ENCODE data around the gene SPHKAP.
"Not testable (repeated sequence)": the region's sequence is repeated elsewhere in the genome, so short reads cannot be mapped to it uniquely, and the experiment has no call there.

SPHKAP gene

GRCh38 chr2:228181098-228182019 lies at the start of gene SPHKAP:
TSS of gene SPHKAP (minus strand) at chr2:228181687. CDS start at chr2:228181598, 89 bp downstream.
- DNase-seq: no peak

GRCh38 chr2:228227466-228227865 lies 46.0 kb upstream of the SPHKAP start:
- DNase-seq: no peak

- DNase-seq: no peak
These were observed 42.9 kb upstream of the SPHKAP start for GRCh38 chr2:228224410-228224809.

- not testable (repeated sequence) for DNase-seq
These were observed 37.1 kb upstream of the SPHKAP start for GRCh38 chr2:228218593-228218992.

- no peak for DNase-seq
These were observed 16.0 kb upstream of the SPHKAP start for GRCh38 chr2:228197504-228197903.

- DNase-seq: no peak
These were observed 1.0 kb downstream of the SPHKAP start for GRCh38 chr2:228180181-228181097.

GRCh38 chr2:228167290-228167689 lies 14.2 kb downstream of the SPHKAP start:
- DNase-seq: no peak

GRCh38 chr2:228164718-228165117 lies 16.8 kb downstream of the SPHKAP start:
- no peak for DNase-seq

- no peak for DNase-seq
These were observed 23.6 kb downstream of the SPHKAP start for GRCh38 chr2:228157841-228158240.

- no peak for DNase-seq
These were observed 36.5 kb downstream of the SPHKAP start for GRCh38 chr2:228144961-228145360.

- no peak for DNase-seq
These were observed 40.5 kb downstream of the SPHKAP start for GRCh38 chr2:228140934-228141528.

- DNase-seq: no peak
These were observed 45.5 kb downstream of the SPHKAP start for GRCh38 chr2:228136027-228136426.

GRCh38 chr2:228135300-228135699 lies 46.2 kb downstream of the SPHKAP start:
- no peak for DNase-seq

- no peak for DNase-seq
These were observed 49.7 kb downstream of the SPHKAP start for GRCh38 chr2:228131833-228132232.

- DNase-seq: no peak
These were observed 55.1 kb downstream of the SPHKAP start for GRCh38 chr2:228126401-228126800.

- DNase-seq: no peak
These were observed 62.5 kb downstream of the SPHKAP start for GRCh38 chr2:228118940-228119339.

- no peak for DNase-seq
These were observed 73.6 kb downstream of the SPHKAP start for GRCh38 chr2:228107846-228108245.

GRCh38 chr2:228105526-228106250 lies 75.8 kb downstream of the SPHKAP start:
- no peak for DNase-seq

- no peak for DNase-seq
These were observed 77.3 kb downstream of the SPHKAP start for GRCh38 chr2:228104215-228104614.

- DNase-seq: no peak
These were observed 78.1 kb downstream of the SPHKAP start for GRCh38 chr2:228103379-228103778.

GRCh38 chr2:228102949-228103348 lies 78.5 kb downstream of the SPHKAP start:
- DNase-seq: no peak

- no peak for DNase-seq
These were observed 87.0 kb downstream of the SPHKAP start for GRCh38 chr2:228094377-228094921.
